Psoas muscle (tissue), 8 donors: Measurements from ENCODE around the gene CSHL1. TPM values are rescaled to one million over a fixed set of nuclear protein-coding genes. Genes with fewer than 3 reads are reported as not detected.

ENCODE experiments used
- ATAC-seq, 4 donors: fragments of 200-7000 bp; cut with Tn5 transposase; one replicate each; pipeline ENCODE4 v1.9.1; 2020; ENCODE audit warnings: moderate library complexity in 3 of 4, mild to moderate bottlenecking in 2 of 4
- DNase-seq, 2 donors: peaks; one replicate each; pipeline ENCODE4 v3.0.0-alpha.2; 2020
- H3K27ac ChIP-seq: fragments of 200-600 bp; one replicate; pipeline ENCODE4 v1.8.0; 2022
- H3K27me3 ChIP-seq, 3 donors: fragments of 200-600 bp in 1 of 3; one replicate each; pipeline versions ENCODE4 v1.6.1 to v1.8.0; 2013 to 2022; ENCODE audit warnings: low read length in 2 of 3, mild to moderate bottlenecking in 2 of 3, moderate library complexity in 1 of 3; ENCODE audit not compliant: insufficient read depth in 3 of 3
- H3K36me3 ChIP-seq, 2 donors: fragments of 200-600 bp in 1 of 2; one replicate each; pipeline versions ENCODE4 v1.6.1 to v1.8.0; 2013 to 2022; ENCODE audit warnings: low read depth in 1 of 2, mild to moderate bottlenecking in 1 of 2, moderate library complexity in 1 of 2; ENCODE audit not compliant: insufficient read depth in 1 of 2
- H3K4me1 ChIP-seq: fragments of 200-600 bp; one replicate; pipeline ENCODE4 v1.8.0; 2022
- H3K4me3 ChIP-seq: fragments of 200-600 bp; one replicate; pipeline ENCODE4 v1.8.0; 2022; ENCODE audit warnings: mild to moderate bottlenecking
- H3K9me3 ChIP-seq: fragments of 200-600 bp; one replicate; pipeline ENCODE4 v1.8.0; 2022
- CTCF ChIP-seq: fragments of 200-600 bp; IDR thresholded peaks from one replicate; pipeline ENCODE4 v1.8.0; 2022; ENCODE audit warnings: antibody characterized with exemption
- WGBS, 3 donors: extraction: QIAGEN DNeasy Blood & Tissue Kit; methylation state at CpG; one replicate each; pipeline versions ENCODE4 v1.1.6 to v1.1.7; 2013; 5-methylcytosine and 5-hydroxymethylcytosine counted together
- intact Hi-C, 2 donors: fragments of 100-400 bp; cut with DNase I; formaldehyde crosslinking; loops; one replicate each; pipeline versions ENCODE4 v1.11.0 to v1.14.2; 2022
- long read RNA-seq, 2 donors: library from polyadenylated mRNA; unstranded; transcript quantifications; one replicate each; pipeline ENCODE4 v2.0.0, GENCODE V29; 2021
- polyA plus RNA-seq, 3 donors: library from polyadenylated mRNA; stranded (reverse); fragments of 200-250 nt; gene quantifications; one replicate each; pipeline ENCODE4 v1.2.3, GENCODE V29; 2013
- total RNA-seq, 4 donors: library from RNA; stranded (reverse); fragmentation: NEBNext Ultra II Directional in 2 of 4; extraction: Animal tissue kit (Norgen Biotek cat#: 25700) in 2 of 4; gene quantifications; one replicate each; pipeline versions ENCODE4 v1.2.1 to v1.2.4, GENCODE V29; 2021 to 2023
- donor health status: healthy with polysubstance abuse.
- donor health status: DM: no; HTN: no; CAD: no; lungs with moderate emphysema.
- donor health status: Bipolar disorder and iron deficiency.
- donor health status: healthy.
- donor health status: DM: yes; HTN: yes; CAD: no.
- donor health status: DM: no; HTN: no; CAD: no.
- donor health status: DM: no; HTN: no; CAD: no.
- donor health status: DM: yes; HTN: yes; CAD: no.

The CSHL1 gene
- not detected for total RNA-seq
- polyA plus RNA-seq, result not detected
- long read RNA-seq, donor 1, result 0 reads
- long read RNA-seq, donor 2, result 0 reads

DNA sequence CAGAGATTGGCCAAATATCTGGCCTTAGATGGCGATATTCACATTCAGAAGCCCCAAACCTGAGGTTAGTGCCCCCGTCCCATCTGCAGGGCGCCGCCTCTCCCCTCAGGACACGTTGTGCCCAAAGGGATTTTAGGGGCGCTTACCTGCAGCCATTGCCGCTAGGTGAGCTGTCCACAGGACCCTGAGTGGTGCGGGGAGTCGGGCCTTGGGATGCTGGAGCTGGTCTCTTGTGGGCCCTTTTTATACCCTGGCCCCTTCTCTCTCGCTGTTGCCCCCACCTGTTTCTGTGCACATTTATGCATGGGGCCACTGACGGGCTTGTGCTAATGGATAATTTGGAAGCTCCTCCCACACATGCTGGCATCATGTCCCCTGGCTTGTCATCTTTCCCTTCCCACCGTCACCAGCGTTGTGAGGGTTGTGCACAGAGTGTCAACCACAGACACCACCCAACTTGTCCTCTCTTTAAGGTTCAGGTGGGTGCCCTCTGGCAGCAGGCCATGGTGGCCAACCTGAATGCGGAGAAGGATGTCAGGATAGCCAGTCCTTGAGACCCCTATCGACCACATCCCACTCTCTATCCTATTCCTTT, at the start of gene CSHL1:
TSS of gene CSHL1 (minus strand) at position 218 of the 595 bp plus-strand sequence. CDS start at position 156, 62 bp downstream.
- intact Hi-C loops, result loop anchor here (5.0 to 10.0 kb wide), 3 partner anchors 116 to 224 kb away; partner anchors contain the start of gene ERN1 (in 2 of the 2)
- Histone ChIP-seq H3K36me3 (no peaks in the 10 kb centered on the region), H3K9me3 (no peaks in the 10 kb centered on the region), H3K4me1 (no peaks in the 10 kb centered on the region), H3K27me3 (no peaks in the 10 kb centered on the region), H3K27ac (no peak within 1 kb of the TSS), H3K4me3 (no peak within 1 kb of the TSS)
- ATAC-seq (no peak), DNase-seq (no peak)
- WGBS, 3 donors, result 67 to 78% (median 70%) methylated on average over 15 of the region's 15 CpGs
- TF ChIP-seq CTCF, result no peak

DNA sequence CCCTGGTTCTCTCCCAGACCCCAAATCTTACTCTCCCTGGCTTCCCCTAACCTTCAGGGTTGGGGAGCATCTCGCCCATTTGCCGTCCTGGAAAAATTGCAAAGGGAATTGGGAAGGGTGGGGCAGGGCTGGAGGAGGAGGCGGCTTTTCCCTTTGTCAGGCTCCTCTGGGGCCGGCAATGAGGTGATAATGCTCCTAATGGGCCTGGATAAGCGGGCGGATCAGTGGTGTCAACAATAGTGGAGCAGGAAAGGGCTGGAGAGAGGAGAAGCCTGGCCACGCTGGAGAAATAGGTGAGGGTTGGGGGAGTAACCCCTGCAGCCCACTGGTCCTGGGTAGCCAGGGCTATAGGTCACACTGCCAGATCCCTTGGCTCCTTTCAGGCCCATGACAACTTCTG, 49.4 kb upstream of the CSHL1 start:
- intact Hi-C loops, result no loop called here
- peaks cover 0 to 66% of the 10 kb centered on the region in 2 donors for H3K36me3 ChIP-seq
- no peaks in the 10 kb centered on the region for H3K9me3 ChIP-seq
- no peak overlapping the region for H3K4me3 ChIP-seq
- H3K27me3 ChIP-seq, result no peaks in the 10 kb centered on the region
- ATAC-seq (no peak), DNase-seq (no peak)
- peak overlapping the region; percentile 89 for H3K27ac ChIP-seq
- no peak for TF ChIP-seq CTCF
- 21 to 24% (median 23%) methylated on average over 5 to 7 of the region's 7 CpGs for WGBS, 3 donors
- H3K4me1 ChIP-seq, result peaks cover 63% of the 10 kb centered on the region

GRCh38 chr17:63960006-63960405, 48.9 kb upstream of the CSHL1 start:
- ATAC-seq, result peak; percentile 70 to 88 (median 73)
- Histone ChIP-seq H3K4me3 (no peak overlapping the region), H3K36me3 (peaks cover 0 to 66% of the 10 kb centered on the region in 2 donors), H3K27me3 (no peaks in the 10 kb centered on the region), H3K9me3 (no peaks in the 10 kb centered on the region), H3K27ac (peak overlapping the region; percentile 89), H3K4me1 (peaks cover 68% of the 10 kb centered on the region)
- intact Hi-C loops, result no loop called here
- peak; percentile 70 to 93 for DNase-seq
- no peak for TF ChIP-seq CTCF
- WGBS, 3 donors, result 23 to 39% (median 30%) methylated on average over 6 to 9 of the region's 9 CpGs

DNA sequence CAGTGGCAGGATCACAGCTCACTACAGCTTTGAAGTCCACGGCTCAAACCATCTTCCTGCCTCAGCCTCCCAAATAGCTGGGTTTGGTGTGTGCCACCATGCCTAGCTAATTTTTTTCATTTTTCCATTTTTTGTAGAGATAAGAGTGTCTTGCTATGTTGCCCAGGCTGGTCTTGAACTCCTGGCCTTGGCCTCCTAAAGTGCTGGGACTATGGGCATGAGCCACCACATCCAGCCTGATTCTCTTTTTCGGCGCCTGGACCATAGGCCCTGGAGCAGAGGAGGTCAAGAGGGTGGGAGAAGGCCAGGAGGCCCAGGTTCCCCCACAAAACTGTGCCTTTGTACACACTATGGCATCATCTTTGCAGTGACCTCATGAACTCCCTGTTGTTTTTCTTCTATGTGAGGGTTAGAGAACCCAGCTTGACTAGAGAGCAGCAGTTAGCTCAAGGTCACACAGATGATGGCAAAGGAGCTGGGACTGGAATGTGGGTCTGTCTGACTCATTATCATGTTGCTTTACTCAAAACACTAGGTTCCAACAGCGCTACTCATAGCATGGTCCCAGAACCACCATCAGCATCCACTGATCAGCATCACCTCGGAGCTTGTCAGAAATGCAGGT, 45.4 kb upstream of the CSHL1 start:
- H3K27me3 ChIP-seq, result no peaks in the 10 kb centered on the region
- intact Hi-C loops, result no loop called here
- peaks cover 65% of the 10 kb centered on the region for H3K4me1 ChIP-seq
- WGBS, 3 donors, result 87 to 94% (median 93%) methylated on average over 5 of the region's 5 CpGs
- H3K36me3 ChIP-seq, result peaks cover 0 to 72% of the 10 kb centered on the region in 2 donors
- H3K27ac ChIP-seq, result peak overlapping the region; percentile 82
- no peak for DNase-seq
- TF ChIP-seq CTCF, result no peak
- H3K9me3 ChIP-seq, result no peaks in the 10 kb centered on the region
- ATAC-seq, result peak in 1 of 4 donors; percentile 9
- H3K4me3 ChIP-seq, result no peak overlapping the region
